IPS-18c (cell line): Measurements from ENCODE around the gene RHOT1.
"Not testable (repeated sequence)": the region's sequence is repeated elsewhere in the genome, so short reads cannot be mapped to it uniquely, and the experiment has no call there.

Source experiments
- H3K4me3 ChIP-seq: 2 replicates; pipeline ENCODE4 v1.7.0; 2013; ENCODE audit warnings: low read depth, mild to moderate bottlenecking, low read length, moderate library complexity; ENCODE audit not compliant: insufficient read depth
- H3K9me3 ChIP-seq: one replicate; pipeline ENCODE4 v1.6.1; 2013; ENCODE audit warnings: mild to moderate bottlenecking, low read length, moderate library complexity; ENCODE audit not compliant: control insufficient read depth, insufficient read depth

The RHOT1 gene

GRCh38 chr17:32144442-32144841, 2.1 kb downstream of the RHOT1 start:
- not testable (repeated sequence) for H3K9me3 ChIP-seq, H3K4me3 ChIP-seq

- Histone ChIP-seq H3K9me3 (no peaks in the 10 kb centered on the region), H3K4me3 (no peak overlapping the region)
Measured at GRCh38 chr17:32148351-32148750, 6.0 kb downstream of the RHOT1 start.

DNA sequence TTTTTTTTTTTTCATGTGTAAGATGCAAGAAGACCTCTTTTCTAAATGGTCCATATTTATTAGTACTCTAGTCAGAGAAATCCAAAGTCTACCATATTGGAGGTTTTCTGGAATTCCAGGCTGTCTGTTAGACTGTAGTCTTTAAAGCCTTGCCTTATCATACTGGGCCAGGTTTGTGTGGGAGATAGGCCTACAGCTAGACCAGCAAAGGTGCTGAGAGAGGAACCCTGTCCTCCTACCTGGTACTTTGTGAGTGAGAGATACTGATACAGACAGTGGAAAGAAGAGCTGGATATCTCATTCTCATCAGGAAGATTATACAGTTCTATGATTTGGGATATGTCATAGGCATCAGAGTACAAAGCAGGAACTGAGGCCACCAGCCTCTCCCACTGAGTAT, 8.1 kb downstream of the RHOT1 start:
- Histone ChIP-seq H3K9me3 (peaks cover 2% of the 10 kb centered on the region), H3K4me3 (no peak overlapping the region)

DNA sequence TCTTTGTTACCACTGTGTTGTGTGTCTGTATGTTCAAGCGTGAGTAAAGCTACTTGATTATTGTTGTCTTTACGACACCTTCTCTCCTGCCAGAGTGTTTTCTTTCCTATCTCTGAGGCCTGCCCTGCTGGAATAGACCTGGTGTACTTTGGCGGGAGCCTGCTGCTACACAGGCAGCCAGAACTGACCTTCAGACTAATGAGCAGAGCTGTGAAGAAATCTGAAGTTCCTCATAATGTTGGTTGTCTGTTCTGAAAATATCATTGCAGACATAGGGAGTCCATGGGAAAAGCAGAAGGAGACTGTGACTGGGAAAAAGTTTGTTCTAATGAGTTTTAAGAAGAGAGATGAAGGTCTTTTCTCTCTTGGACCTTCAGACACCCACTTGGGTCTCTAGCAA, 9.8 kb downstream of the RHOT1 start:
- peaks cover 2% of the 10 kb centered on the region for H3K9me3 ChIP-seq
- H3K4me3 ChIP-seq = no peak overlapping the region

DNA sequence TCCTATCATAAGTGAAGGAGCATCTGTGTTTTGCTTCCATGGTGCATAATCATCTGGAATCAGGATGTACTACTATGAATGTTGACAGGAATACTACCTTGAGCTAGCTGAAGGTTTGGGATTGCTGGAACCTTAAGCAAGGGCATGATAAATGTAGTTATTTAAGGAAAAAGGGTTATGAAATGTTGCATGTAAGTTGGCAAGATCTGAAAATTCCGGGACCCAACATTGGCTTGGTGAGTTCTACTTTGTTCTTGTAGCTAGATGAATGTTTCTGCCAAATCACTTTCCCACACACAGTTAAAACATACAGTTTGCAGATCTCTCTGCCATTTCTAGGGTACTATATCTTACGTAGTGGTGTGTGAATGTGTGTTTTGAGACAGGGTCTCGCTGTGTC, 13.6 kb downstream of the RHOT1 start:
- Histone ChIP-seq H3K9me3 (peaks cover 2% of the 10 kb centered on the region), H3K4me3 (no peak overlapping the region)

DNA sequence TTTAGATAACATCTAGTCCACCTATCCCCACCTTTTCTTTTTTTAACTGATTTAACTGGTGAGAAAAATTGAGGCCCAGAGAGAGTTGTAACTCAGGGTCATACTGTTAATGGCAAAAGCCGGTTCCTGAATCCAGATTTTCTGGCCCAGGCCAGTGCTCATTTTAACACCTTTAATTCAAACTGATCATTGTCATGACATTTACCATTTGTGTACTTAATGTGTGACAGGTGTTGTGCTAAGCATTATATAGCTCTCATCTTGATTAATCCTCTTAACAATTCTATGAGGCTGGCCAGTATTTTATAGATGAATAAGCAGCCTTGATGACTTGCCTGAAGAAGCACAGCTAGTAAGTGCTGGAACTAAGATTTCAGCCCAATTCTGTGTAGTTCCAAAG, 14.4 kb downstream of the RHOT1 start:
- H3K4me3 ChIP-seq = no peak overlapping the region
- peaks cover 2% of the 10 kb centered on the region for H3K9me3 ChIP-seq

DNA sequence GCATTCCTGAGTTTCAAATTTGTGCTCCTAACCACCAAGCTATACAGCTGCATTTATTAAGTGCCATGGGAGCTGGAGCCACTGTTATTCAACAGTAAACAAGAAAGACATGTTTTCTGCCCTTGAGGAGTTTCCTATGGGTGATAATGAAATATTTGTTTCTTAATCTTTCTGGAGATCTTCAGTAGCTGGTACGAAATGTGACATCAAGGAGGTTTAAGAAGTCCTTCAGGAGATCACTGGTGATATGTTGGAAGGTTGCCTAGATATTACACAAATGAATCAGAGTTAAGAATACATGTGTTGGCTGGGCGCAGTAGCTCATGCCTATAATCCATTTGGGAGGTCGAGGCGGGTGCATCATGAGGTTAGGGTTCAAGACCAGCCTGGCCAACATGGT, 14.9 kb downstream of the RHOT1 start:
- peaks cover 2% of the 10 kb centered on the region for H3K9me3 ChIP-seq
- H3K4me3 ChIP-seq = no peak overlapping the region

DNA sequence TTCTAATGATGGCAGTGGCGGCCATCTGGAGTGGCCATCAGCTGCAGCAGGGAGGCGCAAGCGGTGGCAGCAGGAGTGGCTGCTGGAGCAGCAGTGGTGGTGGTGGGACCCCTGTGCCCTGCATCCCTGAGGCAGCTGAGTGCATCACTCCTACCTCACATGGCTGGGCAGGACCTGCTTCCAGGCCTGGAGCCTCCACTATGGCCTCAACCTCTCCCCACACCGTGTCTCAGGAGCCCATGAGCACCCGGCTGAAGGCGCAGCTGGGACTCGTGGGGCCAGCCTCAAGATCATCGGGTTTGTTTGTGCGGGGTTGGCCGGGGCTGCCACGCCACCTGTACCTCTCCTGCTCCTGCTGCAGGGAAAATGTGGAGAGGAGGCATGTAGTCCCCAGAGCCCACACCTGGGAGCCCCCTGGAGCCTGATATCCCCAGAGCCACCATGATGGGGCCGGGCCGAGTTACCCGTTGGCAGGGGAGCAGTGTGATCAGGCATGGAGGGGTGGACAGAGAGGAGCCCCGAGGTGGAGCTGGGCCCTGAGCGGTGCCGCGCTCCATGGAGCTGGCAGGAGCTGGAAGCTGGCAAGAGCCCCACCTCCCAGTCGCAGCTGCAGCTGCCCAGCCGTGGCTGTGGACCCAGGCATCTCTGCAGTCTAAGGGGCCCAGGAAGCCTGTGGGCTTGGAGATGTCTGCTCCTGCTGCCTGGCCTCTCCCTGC, 16.7 kb downstream of the RHOT1 start:
- Histone ChIP-seq H3K4me3 (no peak overlapping the region), H3K9me3 (peaks cover 4% of the 10 kb centered on the region)

DNA sequence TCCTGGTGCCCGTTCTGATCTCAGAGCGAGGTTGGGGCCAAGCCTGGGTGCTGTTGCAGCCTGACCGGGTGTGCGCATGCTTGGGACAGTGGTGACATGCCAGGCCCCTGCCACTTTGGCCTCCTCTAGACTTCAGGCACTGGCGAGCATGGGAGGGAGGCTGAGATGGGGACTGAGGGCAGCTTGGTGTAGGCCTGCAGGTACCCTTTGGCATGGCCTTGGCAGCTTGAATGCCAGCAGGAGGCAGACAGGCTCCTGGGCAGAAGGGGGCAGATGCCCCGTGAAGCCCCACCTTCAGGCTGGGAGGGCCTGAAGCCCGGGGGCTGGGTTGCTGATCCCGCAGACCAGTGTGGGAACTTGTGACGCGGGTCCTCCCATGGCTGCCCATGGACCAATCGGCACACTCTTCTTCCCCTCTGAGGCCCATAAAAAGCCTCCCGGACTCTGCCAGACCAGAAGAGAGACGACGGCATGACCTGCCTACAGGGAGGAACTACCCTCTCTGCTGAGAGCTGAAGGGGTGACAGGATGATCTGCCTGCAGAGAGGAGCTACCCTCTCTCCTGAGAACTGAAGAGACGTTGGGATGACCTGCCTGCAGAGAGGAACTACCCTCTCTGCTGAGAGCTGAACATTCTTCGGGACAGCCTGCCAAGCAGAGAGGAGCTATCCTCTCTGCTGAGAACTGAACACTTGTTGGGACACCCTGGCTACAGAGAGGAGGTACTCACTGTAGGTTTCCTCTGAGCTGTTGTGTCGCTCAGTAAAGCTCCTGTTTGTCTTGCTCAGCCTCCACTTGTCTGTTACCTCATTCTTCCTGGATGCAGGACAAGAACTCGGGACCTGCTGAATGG, 17.5 kb downstream of the RHOT1 start:
- Histone ChIP-seq H3K9me3 (peaks cover 6% of the 10 kb centered on the region), H3K4me3 (no peak overlapping the region)

- Histone ChIP-seq H3K4me3 (no peak overlapping the region), H3K9me3 (peaks cover 6% of the 10 kb centered on the region)
Measured at GRCh38 chr17:32160526-32160925, 18.2 kb downstream of the RHOT1 start.

GRCh38 chr17:32161029-32161428, 18.7 kb downstream of the RHOT1 start:
- Histone ChIP-seq H3K4me3 (no peak overlapping the region), H3K9me3 (peaks cover 6% of the 10 kb centered on the region)

DNA sequence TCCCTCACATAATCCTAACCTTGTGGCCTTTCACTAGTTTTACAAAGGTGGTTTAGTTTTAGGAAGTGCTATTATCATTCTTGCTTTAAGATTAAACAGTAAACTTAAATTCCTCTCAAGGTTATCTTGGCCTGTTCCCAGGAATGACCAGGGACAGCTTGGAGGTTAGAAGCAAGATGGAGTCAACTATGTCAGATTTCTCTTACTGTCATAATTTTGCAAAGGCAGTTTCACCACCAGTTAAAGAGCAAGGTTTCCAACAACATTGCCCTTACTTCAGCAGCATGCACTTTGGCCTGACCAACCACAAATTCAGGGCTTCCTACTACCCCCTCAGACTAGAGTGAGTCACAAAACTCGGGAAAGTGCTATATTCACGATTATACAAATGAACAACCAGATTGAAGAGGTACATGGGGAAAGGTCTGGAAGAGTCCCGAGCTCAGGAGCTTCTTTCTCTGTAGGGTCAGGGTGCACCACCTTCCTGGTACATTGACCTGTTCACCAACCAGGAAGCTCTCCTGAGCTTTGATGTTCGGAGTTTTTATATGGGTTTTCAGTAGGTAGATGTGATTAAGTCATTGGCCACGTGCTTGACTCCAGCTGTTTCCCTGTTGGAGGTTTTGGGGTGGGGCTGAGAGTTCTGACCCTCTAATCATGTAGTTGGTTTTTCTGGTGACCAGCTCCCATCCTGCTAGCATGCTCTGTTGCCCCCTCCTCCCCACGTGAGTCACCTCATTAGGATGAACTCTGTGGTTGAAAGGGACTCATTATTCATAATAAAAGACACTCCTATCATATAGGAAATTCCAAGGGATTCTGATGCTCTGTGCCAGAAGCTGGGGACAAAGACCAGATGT, 19.4 kb downstream of the RHOT1 start:
- H3K9me3 ChIP-seq = peaks cover 6% of the 10 kb centered on the region
- no peak overlapping the region for H3K4me3 ChIP-seq

GRCh38 chr17:32174889-32175288, 32.6 kb downstream of the RHOT1 start:
- Histone ChIP-seq H3K4me3 (no peak overlapping the region), H3K9me3 (peaks cover 9% of the 10 kb centered on the region)

GRCh38 chr17:32178679-32179078, 36.4 kb downstream of the RHOT1 start:
- H3K9me3 ChIP-seq, H3K4me3 ChIP-seq: not testable (repeated sequence)

DNA sequence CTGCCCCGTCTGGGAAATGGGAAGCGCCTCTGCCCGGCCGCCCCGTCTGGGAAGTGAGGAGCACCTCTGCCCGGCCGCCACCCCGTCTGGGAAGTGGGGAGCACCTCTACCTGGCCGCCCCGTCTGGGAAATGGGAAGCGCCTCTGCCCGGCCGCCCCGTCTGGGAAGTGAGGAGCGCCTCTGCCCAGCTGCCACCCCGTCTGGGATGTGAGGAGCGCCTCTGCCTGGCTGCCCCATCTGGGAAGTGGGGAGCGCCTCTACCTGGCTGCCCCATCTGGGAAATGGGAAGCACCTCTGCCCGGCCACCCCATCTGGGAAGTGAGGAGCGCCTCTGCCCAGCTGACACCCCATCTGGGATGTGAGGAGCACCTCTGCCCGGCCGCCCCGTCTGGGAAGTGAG, 36.8 kb downstream of the RHOT1 start:
- H3K9me3 ChIP-seq, H3K4me3 ChIP-seq: not testable (repeated sequence)

DNA sequence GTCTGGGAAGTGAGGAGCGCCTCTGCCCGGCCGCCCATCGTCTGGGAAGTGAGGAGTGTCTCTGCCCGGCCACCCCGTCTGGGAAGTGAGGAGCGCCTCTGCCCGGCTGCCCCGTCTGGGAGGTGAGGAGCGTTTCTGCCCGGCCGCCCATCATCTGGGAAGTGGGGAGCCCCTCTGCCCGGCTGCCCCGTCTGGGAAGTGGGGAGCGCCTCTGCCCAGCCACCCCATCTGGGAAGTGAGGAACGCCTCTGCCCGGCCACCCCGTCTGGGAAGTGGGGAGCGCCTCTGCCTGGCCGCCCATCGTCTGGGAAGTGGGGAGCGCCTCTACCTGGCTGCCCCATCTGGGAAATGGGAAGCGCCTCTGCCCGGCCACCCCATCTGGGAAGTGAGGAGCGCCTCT, 37.2 kb downstream of the RHOT1 start:
- H3K9me3 ChIP-seq, H3K4me3 ChIP-seq: not testable (repeated sequence)

GRCh38 chr17:32180262-32180661, 38.0 kb downstream of the RHOT1 start:
- not testable (repeated sequence) for H3K4me3 ChIP-seq, H3K9me3 ChIP-seq

DNA sequence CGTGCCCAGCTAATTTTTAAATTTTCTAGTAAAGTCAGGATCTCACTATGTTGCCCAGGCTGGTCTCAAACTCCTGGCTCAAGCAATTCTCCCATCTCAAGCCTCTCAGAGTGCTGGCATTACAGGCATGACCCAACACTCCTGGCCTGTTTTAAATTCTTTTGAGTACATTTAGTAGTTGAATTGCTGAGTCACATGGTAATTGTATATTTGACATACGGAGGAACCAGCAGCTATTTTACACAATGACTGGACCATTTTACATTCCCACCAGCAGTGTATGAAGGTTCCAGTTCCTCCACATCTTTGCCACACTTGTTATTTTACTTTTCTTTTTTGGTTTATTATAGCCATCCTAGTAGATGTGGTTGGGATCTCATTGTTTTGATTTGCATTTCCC, 43.6 kb downstream of the RHOT1 start:
- H3K4me3 ChIP-seq = no peak overlapping the region

More for the DNA sequence above, 43.6 kb downstream of the RHOT1 start:
- no peaks in the 10 kb centered on the region for H3K9me3 ChIP-seq
